ENCODE measurements around the gene SPTBN2.

DNA sequence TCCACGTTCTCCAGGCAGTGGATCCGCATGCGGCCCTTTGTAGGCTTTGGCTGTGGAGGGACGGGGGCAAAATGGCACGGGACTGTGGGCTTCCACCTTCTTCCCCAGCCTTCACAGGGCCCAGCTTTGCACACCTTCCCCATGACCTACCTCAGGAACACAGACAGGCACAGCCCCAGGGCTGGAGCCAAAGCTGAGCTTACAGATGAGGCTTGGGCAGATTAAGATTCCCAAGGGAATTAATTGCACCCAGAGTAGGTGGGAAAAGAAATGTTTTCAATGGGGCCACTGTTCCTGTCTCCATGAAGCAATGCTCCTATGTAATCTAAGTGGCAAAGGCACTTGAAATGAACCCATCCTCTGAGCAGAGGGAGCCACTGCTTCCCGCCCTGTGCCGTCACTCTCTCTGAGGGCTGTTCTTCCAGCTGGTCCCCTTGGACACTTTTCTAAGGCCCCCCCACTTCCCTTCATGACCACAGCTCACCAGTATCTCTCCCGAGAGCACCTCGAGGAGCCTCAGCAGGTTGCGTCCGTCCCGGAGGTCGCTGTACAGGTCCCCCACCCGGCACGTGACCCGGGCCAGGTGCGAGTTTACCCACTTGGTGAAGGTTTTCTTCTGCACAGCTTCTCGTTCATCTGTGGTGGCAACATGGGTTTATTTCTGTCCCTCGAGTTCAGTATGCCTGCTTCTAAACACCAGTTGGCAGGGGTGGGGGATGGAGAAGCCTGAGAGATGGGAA is 13.5 kb downstream of the SPTBN2 start:
- TF ChIP-seq ESRRG (CRISPR knock-in tag; IDR thresholded peaks at IDR 0.05) (no peak), ZC3H10 (CRISPR knock-in tag; IDR thresholded peaks at IDR 0.05) (no peak), PATZ1 (CRISPR knock-in tag; IDR thresholded peaks at IDR 0.05; ENCODE audit: borderline replicate concordance) (no peak), TOX (CRISPR knock-in tag; IDR thresholded peaks at IDR 0.05; ENCODE audit: borderline replicate concordance) (no peak), ZNF70 (CRISPR knock-in tag; IDR thresholded peaks at IDR 0.05) (no peak), ISL1 (CRISPR knock-in tag; IDR thresholded peaks at IDR 0.05) (no peak), TCF4 (CRISPR knock-in tag; IDR thresholded peaks at IDR 0.05; ENCODE audit: borderline replicate concordance) (no peak), ZFP3 (CRISPR knock-in tag; IDR thresholded peaks at IDR 0.05) (no peak)
